Measurements from ENCODE around the gene SLC12A7. TPM values are rescaled to one million over a fixed set of nuclear protein-coding genes. Genes with fewer than 3 reads are reported as not detected.

Gene SLC12A7
- total and polyA plus RNA-seq, 9 of the 15 experiments (the other 6 are each of a cell fraction or from before 2014, with no cell fraction given): 0.01 to 3.1 (median 0.56) TPM

DNA sequence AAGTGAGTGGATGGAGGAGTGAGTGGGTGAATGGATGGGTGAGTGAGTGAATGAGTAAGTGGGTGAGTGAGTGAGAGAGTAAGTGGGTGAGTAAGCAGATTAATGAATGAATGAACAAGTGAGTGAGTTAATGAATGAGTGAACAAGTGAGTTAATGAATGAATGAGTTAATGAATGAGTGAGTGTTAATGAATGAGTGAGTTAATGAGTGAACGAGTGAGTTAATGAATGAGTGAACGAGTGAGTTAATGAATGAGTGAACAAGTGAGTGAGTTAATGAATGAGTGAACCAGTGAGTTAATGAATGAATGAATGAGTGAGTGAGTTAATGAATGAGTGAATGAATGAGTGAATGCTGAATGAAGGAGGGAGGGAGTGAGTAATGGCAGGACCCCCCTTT, 76.9 kb downstream of the SLC12A7 start (continued):
- TF ChIP-seq, protein P1, sequence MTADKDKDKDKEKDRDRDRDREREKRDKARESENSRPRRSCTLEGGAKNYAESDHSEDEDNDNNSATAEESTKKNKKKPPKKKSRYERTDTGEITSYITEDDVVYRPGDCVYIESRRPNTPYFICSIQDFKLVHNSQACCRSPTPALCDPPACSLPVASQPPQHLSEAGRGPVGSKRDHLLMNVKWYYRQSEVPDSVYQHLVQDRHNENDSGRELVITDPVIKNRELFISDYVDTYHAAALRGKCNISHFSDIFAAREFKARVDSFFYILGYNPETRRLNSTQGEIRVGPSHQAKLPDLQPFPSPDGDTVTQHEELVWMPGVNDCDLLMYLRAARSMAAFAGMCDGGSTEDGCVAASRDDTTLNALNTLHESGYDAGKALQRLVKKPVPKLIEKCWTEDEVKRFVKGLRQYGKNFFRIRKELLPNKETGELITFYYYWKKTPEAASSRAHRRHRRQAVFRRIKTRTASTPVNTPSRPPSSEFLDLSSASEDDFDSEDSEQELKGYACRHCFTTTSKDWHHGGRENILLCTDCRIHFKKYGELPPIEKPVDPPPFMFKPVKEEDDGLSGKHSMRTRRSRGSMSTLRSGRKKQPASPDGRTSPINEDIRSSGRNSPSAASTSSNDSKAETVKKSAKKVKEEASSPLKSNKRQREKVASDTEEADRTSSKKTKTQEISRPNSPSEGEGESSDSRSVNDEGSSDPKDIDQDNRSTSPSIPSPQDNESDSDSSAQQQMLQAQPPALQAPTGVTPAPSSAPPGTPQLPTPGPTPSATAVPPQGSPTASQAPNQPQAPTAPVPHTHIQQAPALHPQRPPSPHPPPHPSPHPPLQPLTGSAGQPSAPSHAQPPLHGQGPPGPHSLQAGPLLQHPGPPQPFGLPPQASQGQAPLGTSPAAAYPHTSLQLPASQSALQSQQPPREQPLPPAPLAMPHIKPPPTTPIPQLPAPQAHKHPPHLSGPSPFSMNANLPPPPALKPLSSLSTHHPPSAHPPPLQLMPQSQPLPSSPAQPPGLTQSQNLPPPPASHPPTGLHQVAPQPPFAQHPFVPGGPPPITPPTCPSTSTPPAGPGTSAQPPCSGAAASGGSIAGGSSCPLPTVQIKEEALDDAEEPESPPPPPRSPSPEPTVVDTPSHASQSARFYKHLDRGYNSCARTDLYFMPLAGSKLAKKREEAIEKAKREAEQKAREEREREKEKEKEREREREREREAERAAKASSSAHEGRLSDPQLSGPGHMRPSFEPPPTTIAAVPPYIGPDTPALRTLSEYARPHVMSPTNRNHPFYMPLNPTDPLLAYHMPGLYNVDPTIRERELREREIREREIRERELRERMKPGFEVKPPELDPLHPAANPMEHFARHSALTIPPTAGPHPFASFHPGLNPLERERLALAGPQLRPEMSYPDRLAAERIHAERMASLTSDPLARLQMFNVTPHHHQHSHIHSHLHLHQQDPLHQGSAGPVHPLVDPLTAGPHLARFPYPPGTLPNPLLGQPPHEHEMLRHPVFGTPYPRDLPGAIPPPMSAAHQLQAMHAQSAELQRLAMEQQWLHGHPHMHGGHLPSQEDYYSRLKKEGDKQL (CRISPR knock-in tag; IDR thresholded peaks at IDR 0.05; ENCODE audit: borderline replicate concordance): no peak
- TF ChIP-seq HLTF (IDR thresholded peaks at IDR 0.05): no peak
- TF ChIP-seq TAF1 (IDR thresholded peaks at IDR 0.05; ENCODE audit: control insufficient read depth, extremely low read depth, insufficient read depth, low read length, severe bottlenecking): no peak
- no peak for TF ChIP-seq DIDO1 (tag; IDR thresholded peaks at IDR 0.05; ENCODE audit: low read depth)
- no peak for TF ChIP-seq ZNF263 (CRISPR knock-in tag; IDR thresholded peaks at IDR 0.05; ENCODE audit: borderline replicate concordance)

Measured in K562 (cell line).